ENCODE data around the gene ITPKC. TPM values are rescaled to one million over a fixed set of nuclear protein-coding genes. Genes with fewer than 3 reads are reported as not detected.

Gene ITPKC
- total RNA-seq, 1 donor from 2014 or later: 4.7 TPM

GRCh38 chr19:40739030-40739839, 22.3 kb downstream of the ITPKC start:
- intact Hi-C loops (cut with micrococcal nuclease): no loop called here

- intact Hi-C loops (cut with micrococcal nuclease): no loop called here
These were observed 23.2 kb downstream of the ITPKC start for GRCh38 chr19:40739871-40740703.

- intact Hi-C loops (cut with micrococcal nuclease): no loop called here
These were observed 23.8 kb downstream of the ITPKC start for GRCh38 chr19:40740747-40741146.

- intact Hi-C loops (cut with micrococcal nuclease): no loop called here
These were observed 24.8 kb downstream of the ITPKC start for GRCh38 chr19:40741527-40742390.

GRCh38 chr19:40742477-40742876, 25.6 kb downstream of the ITPKC start:
- intact Hi-C loops (cut with micrococcal nuclease): no loop called here

GRCh38 chr19:40742886-40743285, 26.0 kb downstream of the ITPKC start:
- intact Hi-C loops (cut with micrococcal nuclease): no loop called here

- intact Hi-C loops (cut with micrococcal nuclease): no loop called here
These were observed 27.0 kb downstream of the ITPKC start for GRCh38 chr19:40743926-40744325.

GRCh38 chr19:40744554-40745401, 27.9 kb downstream of the ITPKC start:
- intact Hi-C loops (cut with micrococcal nuclease): no loop called here

GRCh38 chr19:40745402-40745780, 28.5 kb downstream of the ITPKC start:
- intact Hi-C loops (cut with micrococcal nuclease): no loop called here

GRCh38 chr19:40747536-40747935, 30.6 kb downstream of the ITPKC start:
- intact Hi-C loops (cut with micrococcal nuclease): no loop called here

GRCh38 chr19:40750058-40750873, 33.4 kb downstream of the ITPKC start, which contains the start of gene ACTMAP:
TSS of gene ACTMAP (minus strand) at chr19:40750477. CDS start at chr19:40749803, 674 bp downstream.
- intact Hi-C loops (cut with micrococcal nuclease): loop anchor here (1.0 to 5.0 kb wide), 5 partner anchors 35 to 138 kb away; no protein-coding TSS in a partner anchor

- intact Hi-C loops (cut with micrococcal nuclease): loop anchor here (1.0 to 5.0 kb wide), 7 partner anchors 26 to 139 kb away; partner anchors contain the start of gene NUMBL
These were observed 34.1 kb downstream of the ITPKC start, which contains the start of gene SNRPA for GRCh38 chr19:40750874-40751537. TSS of gene SNRPA (plus strand) at chr19:40751203. CDS start at chr19:40751409, 206 bp downstream.

- intact Hi-C loops (cut with micrococcal nuclease): loop anchor here (5.0 kb wide), 1 partner anchor 140 kb away; no protein-coding TSS in a partner anchor
These were observed 35.4 kb downstream of the ITPKC start for GRCh38 chr19:40752257-40752781.

- intact Hi-C loops (cut with micrococcal nuclease): loop anchor here (5.0 kb wide), 1 partner anchor 142 kb away; no protein-coding TSS in a partner anchor
These were observed 37.8 kb downstream of the ITPKC start for GRCh38 chr19:40754611-40755247.

- intact Hi-C loops (cut with micrococcal nuclease): no loop called here
These were observed 38.3 kb downstream of the ITPKC start for GRCh38 chr19:40755248-40755624.

- intact Hi-C loops (cut with micrococcal nuclease): no loop called here
These were observed 38.9 kb downstream of the ITPKC start for GRCh38 chr19:40755791-40756190.

- intact Hi-C loops (cut with micrococcal nuclease): no loop called here
These were observed 39.7 kb downstream of the ITPKC start for GRCh38 chr19:40756502-40757110.
